K562 (cell line): Measurements from ENCODE around the gene NAB1. TPM values are rescaled to one million over a fixed set of nuclear protein-coding genes. Genes with fewer than 3 reads are reported as not detected.

ENCODE experiments used
- AFF4 ChIP-seq: sonication (generic); formaldehyde crosslinking; IDR thresholded peaks from 2 replicates; pipeline ENCODE4 v1.8.0; 2023; ENCODE audit warnings: mild to moderate bottlenecking, missing genetic modification reagents
- C11orf30 ChIP-seq: fragments of 450-650 bp; IDR thresholded peaks from 2 replicates; pipeline ENCODE4 v1.6.1; 2016; ENCODE audit warnings: low read depth, mild to moderate bottlenecking
- CHAMP1 ChIP-seq: fragments of 450-650 bp; IDR thresholded peaks from 2 replicates; pipeline ENCODE4 v1.6.1; 2016; ENCODE audit warnings: mild to moderate bottlenecking
- ERF ChIP-seq: fragments of 450-650 bp; formaldehyde crosslinking; IDR thresholded peaks from 2 replicates; pipeline ENCODE4 v1.4.0; 2020; ENCODE audit warnings: mild to moderate bottlenecking, mixed read lengths
- FOXP1 ChIP-seq: sonication (generic); formaldehyde crosslinking; IDR thresholded peaks from 2 replicates; pipeline ENCODE4 v1.8.0; 2022; ENCODE audit warnings: mild to moderate bottlenecking, missing genetic modification reagents
- GABPA ChIP-seq: fragments of 200-800 bp; sonication (Bioruptor generic); conservative IDR thresholded peaks from 2 replicates; pipeline ENCODE4 v1.6.1; 2016; ENCODE audit warnings: low read depth, missing genetic modification characterization, missing compliant biosample characterization
- GABPB1 ChIP-seq: sonication (generic); formaldehyde crosslinking; IDR thresholded peaks from 2 replicates; pipeline ENCODE4 v1.8.0; 2022; ENCODE audit warnings: mild to moderate bottlenecking, missing genetic modification reagents
- HBP1 ChIP-seq: fragments of 450-650 bp; formaldehyde crosslinking; IDR thresholded peaks from 2 replicates; pipeline ENCODE4 v1.4.0; 2022; ENCODE audit warnings: missing genetic modification characterization
- MAFG ChIP-seq: fragments of 450-650 bp; conservative IDR thresholded peaks from 2 replicates; pipeline ENCODE4 v1.6.1; 2016; ENCODE audit warnings: missing genetic modification characterization, missing compliant biosample characterization
- NCOA4 ChIP-seq: fragments of 450-650 bp; IDR thresholded peaks from 2 replicates; pipeline ENCODE4 v1.6.1; 2018; ENCODE audit warnings: mild to moderate bottlenecking; ENCODE audit not compliant: partially characterized antibody
- RBFOX2 ChIP-seq: fragments of 200-400 bp; formaldehyde crosslinking; IDR thresholded peaks from 2 replicates; pipeline ENCODE4 v1.6.1; 2017; ENCODE audit warnings: low read depth, mild to moderate bottlenecking, low read length, moderate library complexity
- THAP12 ChIP-seq: fragments of 250-450 bp; sonication (Bioruptor Pico); IDR thresholded peaks from 2 replicates; pipeline ENCODE4 v1.9.0; 2021; ENCODE audit warnings: mild to moderate bottlenecking, inconsistent platforms
- ZFPM2 ChIP-seq: fragments of 250-450 bp; sonication (Bioruptor Pico); IDR thresholded peaks from 2 replicates; pipeline ENCODE4 v1.5.1; 2022; ENCODE audit warnings: mild to moderate bottlenecking
- ZNF12 ChIP-seq: sonication (generic); formaldehyde crosslinking; IDR thresholded peaks from 2 replicates; pipeline ENCODE4 v1.4.0; 2020; ENCODE audit warnings: mild to moderate bottlenecking, missing genetic modification reagents
- ZNF143 ChIP-seq: sonication (generic); formaldehyde crosslinking; IDR thresholded peaks from 2 replicates; pipeline ENCODE4 v1.9.0; 2022; ENCODE audit warnings: mild to moderate bottlenecking, missing genetic modification reagents
- ZZZ3 ChIP-seq: fragments of 450-650 bp; IDR thresholded peaks from 2 replicates; pipeline ENCODE4 v1.6.1; 2016; ENCODE audit warnings: antibody characterized with exemption, mild to moderate bottlenecking, moderate library complexity
- polyA plus RNA-seq, 8 experiments: library from polyadenylated mRNA; depleted of rRNA in 4 of 8; stranded (reverse) in 5 of 8; unstranded in 3 of 8; fragments of >200 nt; fragmentation: Nextera tagmentation in 2 of 8; fragmentation: Illumina TruSeq in 1 of 8; extraction: Ambion mirVana in 2 of 8; extraction: Trizol in 1 of 8; gene quantifications; 2 replicates each; pipeline versions ENCODE4 v1.2.1 to v1.2.3, GENCODE V29; 2011 to 2014; ENCODE audit warnings: inconsistent platforms in 1 of 8, missing spikeins in 1 of 8
- total RNA-seq, 7 experiments: library from RNA; depleted of rRNA in 6 of 7; stranded (reverse); fragments of >200 nt in 6 of 7; fragmentation: Illumina TruSeq in 2 of 7; extraction: Trizol in 2 of 7; gene quantifications; 2 replicates each; pipeline versions ENCODE4 v1.2.1 to v1.2.3, GENCODE V29; 2011 to 2021; ENCODE audit warnings: low replicate concordance in 1 of 7

The NAB1 gene
- total and polyA plus RNA-seq, 9 of the 15 experiments (the other 6 are each of a cell fraction or from before 2014, with no cell fraction given) = 3.1 to 23.0 (median 16.3) TPM

- TF ChIP-seq ZNF143 (CRISPR knock-in tag) (no peak), MAFG (tag) (no peak), CHAMP1 (no peak), THAP12 (CRISPR knock-in tag) (no peak), GABPA (no peak), ZFPM2 (CRISPR knock-in tag) (no peak), GABPB1 (peak; percentile 61), ZNF12 (CRISPR knock-in tag) (no peak), RBFOX2 (peak; percentile 74), HBP1 (CRISPR knock-in tag) (no peak), AFF4 (CRISPR knock-in tag) (peak; percentile 87), ERF (0 out of 2 replicates have a peak, but pooled peaks have one; percentile 28), FOXP1 (CRISPR knock-in tag) (no peak), C11orf30 (no peak), NCOA4 (no peak), ZZZ3 (no peak)
These were observed at the start of gene NAB1 (continued) for GRCh38 chr2:190649035-190649797.
